SK-N-SH treated with all-trans-retinoic acid at 6 μM for 48 hours (cell line): ENCODE results near the gene ATOX1.

Source experiments
- ARNTL ChIP-seq: fragments of 450-650 bp; formaldehyde crosslinking; IDR thresholded peaks from 2 replicates; pipeline ENCODE4 v1.5.0; 2020; ENCODE audit warnings: low read depth, mild to moderate bottlenecking, moderate library complexity, borderline replicate concordance
- CSDC2 ChIP-seq: fragments of 250-450 bp; sonication (Bioruptor Pico); IDR thresholded peaks from 2 replicates; pipeline ENCODE4 v1.5.0; 2020; ENCODE audit warnings: mild to moderate bottlenecking, moderate library complexity
- OSR1 ChIP-seq: fragments of 250-450 bp; sonication (Bioruptor Pico); IDR thresholded peaks from 2 replicates; pipeline ENCODE4 v1.8.0; 2022; ENCODE audit warnings: moderate library complexity, mild to moderate bottlenecking, inconsistent platforms
- PPARA ChIP-seq: fragments of 250-450 bp; sonication (Bioruptor Pico); IDR thresholded peaks from 2 replicates; pipeline ENCODE4 v1.5.0; 2020; ENCODE audit warnings: mild to moderate bottlenecking, borderline replicate concordance
- TOX ChIP-seq: fragments of 250-450 bp; sonication (Bioruptor Pico); IDR thresholded peaks from 2 replicates; pipeline ENCODE4 v1.8.0; 2021; ENCODE audit warnings: mild to moderate bottlenecking, moderate library complexity, borderline replicate concordance
- ZFP30 ChIP-seq: fragments of 450-650 bp; formaldehyde crosslinking; IDR thresholded peaks from 2 replicates; pipeline ENCODE4 v1.5.0; 2022; ENCODE audit warnings: mild to moderate bottlenecking, moderate library complexity
- ZNF70 ChIP-seq: fragments of 450-650 bp; formaldehyde crosslinking; IDR thresholded peaks from 2 replicates; pipeline ENCODE4 v1.5.0; 2020; ENCODE audit warnings: mild to moderate bottlenecking, moderate library complexity
- TF ChIP-seq, protein P1 (sequence below): fragments of 250-450 bp; sonication (Bioruptor Pico); IDR thresholded peaks from 2 replicates; pipeline ENCODE4 v1.5.1; 2021; ENCODE audit warnings: mild to moderate bottlenecking, moderate library complexity
- TF ChIP-seq, protein P2 (sequence below): fragments of 250-450 bp; sonication (Bioruptor Pico); IDR thresholded peaks from 2 replicates; pipeline ENCODE4 v1.8.0; 2020; ENCODE audit warnings: mild to moderate bottlenecking, moderate library complexity, borderline replicate concordance
- TF ChIP-seq, protein P3 (sequence below): fragments of 250-450 bp; sonication (Bioruptor Pico); IDR thresholded peaks from 2 replicates; pipeline ENCODE4 v1.8.0; 2021; ENCODE audit warnings: low read depth, mild to moderate bottlenecking, moderate library complexity, borderline replicate concordance
- TF ChIP-seq, protein P4 (sequence below): fragments of 250-450 bp; sonication (Bioruptor Pico); IDR thresholded peaks from 2 replicates; pipeline ENCODE4 v1.5.1; 2020; ENCODE audit warnings: low read depth, mild to moderate bottlenecking, moderate library complexity

DNA sequence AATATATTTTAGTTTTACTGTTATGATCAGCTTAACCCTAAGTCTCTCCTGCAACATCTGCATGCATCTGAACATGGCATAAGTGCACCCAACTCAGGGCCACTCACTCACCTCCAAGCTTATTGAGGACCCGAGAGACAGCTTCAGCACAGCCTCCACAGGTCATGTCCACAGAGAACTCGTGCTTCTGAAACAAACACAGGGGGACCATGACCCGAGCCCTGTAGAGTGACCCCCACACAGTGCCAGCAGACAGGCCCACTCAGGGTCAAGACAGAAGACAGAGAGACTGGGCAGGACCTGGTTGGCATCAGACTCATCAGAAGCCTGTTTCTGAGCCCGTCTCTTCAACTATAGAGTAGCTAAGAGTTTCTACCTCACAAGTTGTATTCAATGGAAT is 6.8 kb downstream of the ATOX1 start:
- TF ChIP-seq TOX (CRISPR knock-in tag) (no peak), PPARA (CRISPR knock-in tag) (no peak), ZNF70 (CRISPR knock-in tag) (no peak), CSDC2 (no peak), ZFP30 (no peak), OSR1 (CRISPR knock-in tag) (no peak), ARNTL (no peak)
- TF ChIP-seq, protein P1, sequence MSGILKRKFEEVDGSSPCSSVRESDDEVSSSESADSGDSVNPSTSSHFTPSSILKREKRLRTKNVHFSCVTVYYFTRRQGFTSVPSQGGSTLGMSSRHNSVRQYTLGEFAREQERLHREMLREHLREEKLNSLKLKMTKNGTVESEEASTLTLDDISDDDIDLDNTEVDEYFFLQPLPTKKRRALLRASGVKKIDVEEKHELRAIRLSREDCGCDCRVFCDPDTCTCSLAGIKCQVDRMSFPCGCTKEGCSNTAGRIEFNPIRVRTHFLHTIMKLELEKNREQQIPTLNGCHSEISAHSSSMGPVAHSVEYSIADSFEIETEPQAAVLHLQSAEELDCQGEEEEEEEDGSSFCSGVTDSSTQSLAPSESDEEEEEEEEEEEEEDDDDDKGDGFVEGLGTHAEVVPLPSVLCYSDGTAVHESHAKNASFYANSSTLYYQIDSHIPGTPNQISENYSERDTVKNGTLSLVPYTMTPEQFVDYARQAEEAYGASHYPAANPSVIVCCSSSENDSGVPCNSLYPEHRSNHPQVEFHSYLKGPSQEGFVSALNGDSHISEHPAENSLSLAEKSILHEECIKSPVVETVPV (CRISPR knock-in tag) = no peak
- TF ChIP-seq, protein P2, sequence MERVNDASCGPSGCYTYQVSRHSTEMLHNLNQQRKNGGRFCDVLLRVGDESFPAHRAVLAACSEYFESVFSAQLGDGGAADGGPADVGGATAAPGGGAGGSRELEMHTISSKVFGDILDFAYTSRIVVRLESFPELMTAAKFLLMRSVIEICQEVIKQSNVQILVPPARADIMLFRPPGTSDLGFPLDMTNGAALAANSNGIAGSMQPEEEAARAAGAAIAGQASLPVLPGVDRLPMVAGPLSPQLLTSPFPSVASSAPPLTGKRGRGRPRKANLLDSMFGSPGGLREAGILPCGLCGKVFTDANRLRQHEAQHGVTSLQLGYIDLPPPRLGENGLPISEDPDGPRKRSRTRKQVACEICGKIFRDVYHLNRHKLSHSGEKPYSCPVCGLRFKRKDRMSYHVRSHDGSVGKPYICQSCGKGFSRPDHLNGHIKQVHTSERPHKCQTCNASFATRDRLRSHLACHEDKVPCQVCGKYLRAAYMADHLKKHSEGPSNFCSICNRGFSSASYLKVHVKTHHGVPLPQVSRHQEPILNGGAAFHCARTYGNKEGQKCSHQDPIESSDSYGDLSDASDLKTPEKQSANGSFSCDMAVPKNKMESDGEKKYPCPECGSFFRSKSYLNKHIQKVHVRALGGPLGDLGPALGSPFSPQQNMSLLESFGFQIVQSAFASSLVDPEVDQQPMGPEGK (CRISPR knock-in tag) = no peak
- TF ChIP-seq, protein P3, sequence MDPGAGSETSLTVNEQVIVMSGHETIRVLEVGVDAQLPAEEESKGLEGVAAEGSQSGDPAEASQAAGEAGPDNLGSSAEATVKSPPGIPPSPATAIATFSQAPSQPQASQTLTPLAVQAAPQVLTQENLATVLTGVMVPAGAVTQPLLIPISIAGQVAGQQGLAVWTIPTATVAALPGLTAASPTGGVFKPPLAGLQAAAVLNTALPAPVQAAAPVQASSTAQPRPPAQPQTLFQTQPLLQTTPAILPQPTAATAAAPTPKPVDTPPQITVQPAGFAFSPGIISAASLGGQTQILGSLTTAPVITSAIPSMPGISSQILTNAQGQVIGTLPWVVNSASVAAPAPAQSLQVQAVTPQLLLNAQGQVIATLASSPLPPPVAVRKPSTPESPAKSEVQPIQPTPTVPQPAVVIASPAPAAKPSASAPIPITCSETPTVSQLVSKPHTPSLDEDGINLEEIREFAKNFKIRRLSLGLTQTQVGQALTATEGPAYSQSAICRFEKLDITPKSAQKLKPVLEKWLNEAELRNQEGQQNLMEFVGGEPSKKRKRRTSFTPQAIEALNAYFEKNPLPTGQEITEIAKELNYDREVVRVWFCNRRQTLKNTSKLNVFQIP (CRISPR knock-in tag) = no peak
- TF ChIP-seq, protein P4, sequence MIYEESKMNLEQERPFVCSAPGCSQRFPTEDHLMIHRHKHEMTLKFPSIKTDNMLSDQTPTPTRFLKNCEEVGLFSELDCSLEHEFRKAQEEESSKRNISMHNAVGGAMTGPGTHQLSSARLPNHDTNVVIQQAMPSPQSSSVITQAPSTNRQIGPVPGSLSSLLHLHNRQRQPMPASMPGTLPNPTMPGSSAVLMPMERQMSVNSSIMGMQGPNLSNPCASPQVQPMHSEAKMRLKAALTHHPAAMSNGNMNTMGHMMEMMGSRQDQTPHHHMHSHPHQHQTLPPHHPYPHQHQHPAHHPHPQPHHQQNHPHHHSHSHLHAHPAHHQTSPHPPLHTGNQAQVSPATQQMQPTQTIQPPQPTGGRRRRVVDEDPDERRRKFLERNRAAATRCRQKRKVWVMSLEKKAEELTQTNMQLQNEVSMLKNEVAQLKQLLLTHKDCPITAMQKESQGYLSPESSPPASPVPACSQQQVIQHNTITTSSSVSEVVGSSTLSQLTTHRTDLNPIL (CRISPR knock-in tag) = no peak
